ENCODE data around the gene SULT4A1. TPM values are rescaled to one million over a fixed set of nuclear protein-coding genes. Genes with fewer than 3 reads are reported as not detected.

Gene SULT4A1
- total and polyA plus RNA-seq, 9 of the 15 experiments (the other 6 are each of a cell fraction or from before 2014, with no cell fraction given), result 0.03 to 0.20 (median 0.09) TPM; not detected in 3

DNA sequence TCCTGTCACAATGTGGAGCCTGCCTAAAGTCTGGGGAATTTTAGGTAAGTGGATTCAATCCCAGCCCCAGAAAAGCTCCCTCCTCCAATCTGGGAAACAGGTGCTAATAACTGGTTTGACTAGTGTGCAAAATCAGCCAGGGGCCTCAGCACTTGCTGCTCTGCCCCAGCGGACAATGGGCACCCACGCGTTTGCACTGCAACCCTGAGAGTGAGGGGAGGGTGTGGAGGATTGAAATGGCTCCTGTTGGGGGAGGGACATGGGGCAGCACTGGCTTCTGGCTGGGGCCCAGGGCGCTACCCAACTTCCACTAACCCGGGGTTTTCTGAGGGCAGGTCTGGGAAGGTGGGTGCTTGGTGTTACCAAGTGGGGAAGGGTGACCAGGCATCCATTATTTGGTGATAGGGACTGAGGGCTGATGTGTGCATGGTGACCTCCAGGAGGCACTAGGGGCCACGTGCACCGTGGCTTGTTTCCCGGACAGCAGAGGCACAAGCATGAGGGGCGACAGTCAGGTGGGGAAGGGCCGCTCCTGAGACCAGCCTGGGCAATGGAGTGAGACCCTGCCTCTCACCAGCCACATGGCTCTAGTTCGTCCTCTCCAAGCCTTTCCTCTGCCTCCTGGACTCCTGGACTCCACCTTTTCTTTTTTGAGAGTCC is 33.8 kb upstream of the SULT4A1 start:
- ATAC-seq (peak; percentile 59; the same call in 2 of the 3 replicates), DNase-seq (ENCODE audit: extremely low read depth in 1 of 4, low spot score in 3 of 4) (peak in 2 of 4 experiments; percentile 7 to 17), FAIRE-seq (no peak)
- Histone ChIP-seq H3K4me1 (replicated peaks in 1 of 2; ENCODE audit: control insufficient read depth in 2 of 2, insufficient read depth in 2 of 2, low read length in 2 of 2) (peaks cover 0 to 8% of the 10 kb centered on the region in 2 experiments; a peak in 1 of 5 replicates), H3K79me2 (ENCODE audit: control insufficient read depth, insufficient read depth, low read length) (no peaks in the 10 kb centered on the region), H3K9me1 (ENCODE audit: control insufficient read depth, insufficient read depth, low read length) (no peaks in the 10 kb centered on the region), H2AFZ (ENCODE audit: low read depth, low read length) (no peak overlapping the region), H3K9ac (ENCODE audit: insufficient read depth in 1 of 2, low read depth in 2 of 2, low read length in 2 of 2) (no peak overlapping the region; a peak in 1 of 4 replicates), H3K4me3 (no peak overlapping the region), H3K27ac (ENCODE audit: extremely low read depth, low read depth, low read length) (no peak overlapping the region), H3K4me2 (ENCODE audit: insufficient read depth, low read length) (no peak overlapping the region), H3K9me3 (replicated peaks; ENCODE audit: control insufficient read depth, insufficient read depth, low read depth, low read length) (no peaks in the 10 kb centered on the region), H3K36me3 (ENCODE audit: control insufficient read depth, insufficient read depth, low read length) (no peaks in the 10 kb centered on the region), H4K20me1 (replicated peaks; ENCODE audit: control insufficient read depth, insufficient read depth, low read length) (peaks cover 8% of the 10 kb centered on the region), H3K27me3 (ENCODE audit: control insufficient read depth in 2 of 2, insufficient read depth in 2 of 2, low read length in 2 of 2) (peaks cover 0 to 16% of the 10 kb centered on the region in 2 experiments; a peak in 1 of 5 replicates)
- WGBS (ENCODE audit: insufficient coverage, low coverage, missing lambda C conversion rate), result 0% methylated on average over 8 of the region's 11 CpGs
- intact Hi-C loops (cut with micrococcal nuclease), result no loop called here
- TF ChIP-seq CHD2 (IDR thresholded peaks at IDR 0.05; ENCODE audit: low read depth, low read length) (no peak), CTCF (IDR thresholded peaks at IDR 0.05 in 2 of 3, conservative IDR thresholded peaks at IDR 0.05 in 1 of 3; ENCODE audit: insufficient read depth in 2 of 3, low read depth in 1 of 3, low read length in 3 of 3) (peak; percentile 11 to 22 (median 16); a peak in 1 of 6 replicates), E2F6 (IDR thresholded peaks at IDR 0.05; ENCODE audit: borderline replicate concordance in 1 of 2, extremely low read depth in 1 of 2, insufficient read depth in 1 of 2, insufficient read length in 1 of 2, low read depth in 1 of 2, low read length in 1 of 2, poor library complexity in 1 of 2, severe bottlenecking in 1 of 2) (peak in 1 of 2 experiments; percentile 25), NRF1 (conservative IDR thresholded peaks at IDR 0.05 in 1 of 2, IDR thresholded peaks at IDR 0.05 in 1 of 2) (no peak), NFIX (CRISPR knock-in tag; IDR thresholded peaks at IDR 0.05; ENCODE audit: low read depth) (no peak), KLF16 (IDR thresholded peaks at IDR 0.05) (no peak), KAT7 (CRISPR knock-in tag; IDR thresholded peaks at IDR 0.05; ENCODE audit: borderline replicate concordance) (no peak), ZNF146 (CRISPR knock-in tag; IDR thresholded peaks at IDR 0.05; ENCODE audit: unreplicated experiment) (no peak)
- POLR2A ChIA-PET, result no interaction called here
- in situ Hi-C loops (cut with MboI), result no loop called here
- no TSS peak for BruUV-seq (replicated peaks)
- CTCF ChIA-PET (ENCODE audit: low intra/inter-chr PET ratio), result no interaction called here
